Ureter (tissue), 1 donor: ENCODE results near the gene KCNQ5. TPM values are rescaled to one million over a fixed set of nuclear protein-coding genes. Genes with fewer than 3 reads are reported as not detected.

Source experiments
- DNase-seq: peaks from one replicate; pipeline ENCODE4 v3.0.0-alpha.2; 2020; ENCODE audit warnings: low spot score
- total RNA-seq: library from RNA; stranded (reverse); gene quantifications from one replicate; pipeline ENCODE4 v1.2.4, GENCODE V29; 2023
- donor health status: DM: yes; HTN: yes; CAD: no.

Gene KCNQ5
- total RNA-seq, 1 donor from 2014 or later = 1.8 TPM

DNA sequence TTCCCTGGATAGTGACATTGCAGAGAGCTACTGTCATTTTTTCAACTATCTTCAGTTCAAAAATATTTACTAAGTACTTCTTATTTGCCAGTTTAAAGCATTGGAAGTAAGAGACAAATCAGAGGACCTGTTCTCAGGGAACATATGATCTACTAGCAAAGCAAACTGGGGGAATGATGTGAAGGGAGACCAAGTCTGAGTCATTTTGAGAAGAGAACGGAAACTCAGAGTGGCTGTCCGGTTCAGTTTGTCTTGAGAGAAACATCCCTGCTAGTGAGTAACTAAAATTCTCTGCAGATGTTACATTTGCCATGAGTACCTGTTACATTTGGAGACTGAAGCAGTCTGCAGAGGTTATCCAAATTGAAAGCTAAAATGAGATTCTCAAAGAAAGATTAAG is 118.3 kb downstream of the KCNQ5 start:
- DNase-seq = no peak

DNA sequence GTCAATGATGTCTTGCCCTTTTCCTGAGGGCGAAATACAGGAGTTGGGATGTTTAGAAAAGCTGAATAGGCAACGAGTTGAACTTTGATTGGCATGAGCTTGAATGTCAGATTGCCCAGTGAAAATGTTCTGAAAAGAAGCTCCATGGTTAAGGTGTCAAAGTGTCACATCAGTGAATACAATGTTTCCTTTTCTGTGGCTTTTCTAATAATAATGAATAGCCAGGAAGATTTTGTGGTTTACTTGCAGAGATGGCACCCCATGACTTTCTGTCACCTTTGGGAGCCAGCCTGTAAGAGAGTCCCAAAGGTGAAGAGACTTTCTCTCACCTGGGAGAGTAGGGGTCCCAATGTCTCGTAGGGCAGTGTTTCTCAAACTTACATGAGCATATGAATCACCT is 119.2 kb downstream of the KCNQ5 start:
- DNase-seq = no peak

DNA sequence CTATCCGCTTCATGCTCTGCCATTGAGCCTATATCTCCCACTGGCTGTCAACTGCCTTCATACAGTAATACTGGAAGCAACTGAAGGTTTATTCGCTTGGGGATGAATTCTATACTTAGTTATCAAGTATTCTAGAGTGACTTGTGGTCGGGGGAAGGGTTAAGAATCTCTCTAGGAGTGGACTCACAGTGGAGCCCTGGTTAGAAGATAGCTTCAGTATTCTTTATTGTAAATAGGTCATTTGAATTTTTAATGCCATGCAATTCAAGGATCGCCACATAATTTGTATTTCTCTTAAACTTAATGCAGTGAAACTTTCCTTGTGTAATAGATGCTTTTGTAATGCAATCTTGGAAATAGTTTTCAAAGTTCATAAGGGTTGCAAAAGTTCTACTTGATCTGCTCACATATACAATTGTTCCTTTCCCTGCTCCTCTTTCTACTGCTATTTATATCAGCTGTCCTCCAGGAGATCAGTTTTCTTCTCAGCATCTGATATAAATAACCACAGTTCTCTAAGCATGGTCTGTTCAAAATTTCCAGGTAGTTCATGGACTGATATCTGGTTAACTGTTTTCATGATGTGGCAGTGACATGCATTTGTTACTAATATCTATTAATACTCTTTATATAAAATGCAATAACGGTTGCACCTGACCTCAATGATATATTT is 120.3 kb downstream of the KCNQ5 start:
- DNase-seq = no peak

DNA sequence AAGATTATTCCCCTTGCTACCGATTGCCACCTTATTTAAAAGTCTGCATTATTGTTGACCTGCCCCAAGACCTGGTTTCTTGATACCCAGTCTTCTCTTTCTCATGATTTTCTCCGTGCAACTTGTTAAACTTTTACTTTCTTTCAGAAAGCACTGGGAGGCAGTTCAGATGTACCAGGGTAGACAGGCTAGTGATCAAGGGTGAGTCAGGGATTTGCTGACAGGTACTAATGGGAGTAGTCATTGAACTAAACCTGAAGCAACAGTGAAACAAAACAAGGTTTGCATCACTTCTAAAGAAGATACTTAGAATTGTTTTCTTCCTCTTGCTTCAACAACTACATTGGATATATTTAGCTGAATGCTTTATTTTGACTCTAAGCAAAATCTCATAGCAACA is 124.4 kb downstream of the KCNQ5 start:
- DNase-seq = no peak

DNA sequence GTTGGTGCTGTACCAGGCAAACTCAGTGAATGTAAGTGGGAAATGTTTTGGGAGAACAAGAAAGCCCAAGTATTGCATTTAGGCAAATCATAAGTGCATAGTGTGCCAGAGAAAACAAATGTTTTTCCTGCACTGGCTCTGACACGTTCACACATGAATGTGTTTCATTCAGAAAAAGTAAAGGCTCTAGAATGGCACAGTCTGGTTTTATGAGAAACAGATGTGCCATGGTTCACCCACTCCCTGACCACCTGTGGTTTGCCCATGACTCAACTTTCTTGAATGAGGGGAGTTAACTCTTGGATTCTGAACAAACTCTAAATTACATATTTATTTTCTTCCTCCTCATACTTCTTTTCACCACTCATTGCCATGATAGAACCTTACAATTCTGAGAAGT is 126.9 kb downstream of the KCNQ5 start:
- no peak for DNase-seq

DNA sequence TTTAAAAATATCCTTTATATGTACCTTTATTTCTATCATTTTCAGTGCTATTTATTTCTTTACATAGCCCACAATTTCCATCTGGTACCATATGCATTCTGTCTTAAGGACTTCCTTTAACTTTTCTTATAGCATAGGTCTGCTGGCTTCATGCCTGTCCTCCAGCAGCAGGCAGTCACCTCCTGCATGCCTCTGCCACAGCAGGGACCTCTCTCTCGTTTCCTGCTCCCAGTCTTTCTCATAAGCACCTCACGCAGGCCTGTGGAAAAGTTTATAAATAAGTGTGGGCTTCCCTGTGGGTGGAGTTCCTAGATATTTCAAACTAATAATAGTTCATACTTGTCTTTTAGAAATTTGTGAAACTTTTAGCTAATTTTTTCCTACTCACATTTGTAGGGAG is 133.9 kb downstream of the KCNQ5 start:
- DNase-seq = no peak

DNA sequence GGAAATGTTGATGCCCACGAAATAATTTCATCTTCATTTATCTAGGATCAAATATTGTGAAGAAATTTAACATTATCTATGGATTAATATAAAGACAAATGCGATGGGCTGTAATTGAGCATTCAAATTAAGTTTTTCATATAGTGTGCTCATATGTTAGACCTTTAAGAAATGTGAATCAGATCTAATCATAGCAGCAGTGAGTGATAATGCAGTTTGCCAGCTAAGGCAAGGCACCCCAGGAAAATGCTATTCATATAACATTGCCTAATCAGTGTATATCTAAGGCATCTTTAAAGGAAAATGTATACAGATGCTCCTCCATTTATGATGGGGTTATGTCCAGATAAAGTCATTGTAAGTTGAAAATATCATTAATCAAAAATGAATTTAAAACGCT is 135.2 kb downstream of the KCNQ5 start:
- no peak for DNase-seq

DNA sequence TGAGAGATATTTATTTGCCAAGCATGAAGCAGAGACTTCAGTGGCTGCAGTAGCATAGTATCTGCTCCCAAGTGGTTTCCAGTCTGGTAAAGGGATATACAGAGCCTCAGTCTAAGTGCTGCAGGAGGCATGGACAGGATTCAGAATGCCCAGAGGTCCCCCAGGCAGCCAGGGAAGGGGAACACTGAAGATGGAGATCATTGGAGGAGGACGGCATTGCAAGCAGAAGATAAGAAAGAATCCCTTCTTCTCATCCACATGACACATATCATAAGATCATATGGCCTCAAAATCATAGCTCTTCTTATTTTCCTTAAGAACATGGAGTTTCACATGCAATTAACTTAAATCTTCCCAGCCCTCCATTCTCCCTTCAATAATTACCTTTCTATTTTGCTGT is 136.1 kb downstream of the KCNQ5 start:
- DNase-seq = no peak

DNA sequence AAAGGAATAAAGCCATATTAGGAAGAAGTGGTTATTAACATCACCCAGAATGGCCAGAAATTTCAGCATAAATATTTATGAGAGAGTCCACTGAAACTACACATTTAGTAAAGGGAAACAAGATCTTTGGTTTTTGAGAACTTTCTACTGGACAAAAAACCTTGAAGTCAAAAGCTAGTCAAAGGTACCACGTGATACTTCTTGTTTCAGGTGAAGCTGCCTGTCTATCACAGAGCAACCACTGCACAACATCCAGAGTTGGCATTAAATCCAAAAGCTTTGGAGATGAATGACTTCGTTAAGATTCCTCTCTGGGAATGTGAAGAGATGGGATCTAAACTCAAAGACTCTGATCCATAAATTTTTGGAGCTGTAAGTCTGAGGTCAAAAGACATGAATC is 137.0 kb downstream of the KCNQ5 start:
- no peak for DNase-seq

DNA sequence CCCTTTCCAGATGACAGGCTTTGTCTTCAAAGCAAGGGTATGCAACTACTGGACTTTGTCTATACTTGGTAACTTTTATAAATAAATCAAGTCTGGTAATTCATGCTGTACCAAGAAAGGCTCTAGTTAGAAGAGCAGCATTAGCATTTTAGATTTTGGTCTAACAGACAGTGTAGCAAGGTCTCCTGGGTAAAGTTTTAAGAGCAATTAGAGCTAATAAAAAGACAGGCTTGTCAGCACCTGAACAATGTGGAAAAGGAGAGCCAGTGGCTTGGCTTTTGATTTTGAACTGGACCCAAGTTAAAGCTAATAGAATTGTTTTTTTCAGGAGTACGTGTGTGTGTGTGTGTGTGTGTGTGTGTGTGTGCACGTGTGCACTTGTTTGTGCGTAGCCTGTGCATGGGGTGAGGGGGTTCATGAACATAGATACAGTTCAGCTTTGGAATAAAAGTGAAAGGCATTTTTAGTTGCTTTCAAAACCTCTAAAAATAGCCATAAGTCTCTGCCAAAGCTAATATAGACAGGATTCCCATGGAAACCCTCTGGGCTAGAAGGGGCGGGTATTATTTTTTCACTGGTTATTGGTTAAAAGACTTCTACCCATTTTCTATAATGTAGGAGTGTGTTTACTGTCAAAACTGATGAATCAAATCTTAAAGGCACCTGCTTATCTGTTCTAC is 138.4 kb downstream of the KCNQ5 start:
- no peak for DNase-seq

DNA sequence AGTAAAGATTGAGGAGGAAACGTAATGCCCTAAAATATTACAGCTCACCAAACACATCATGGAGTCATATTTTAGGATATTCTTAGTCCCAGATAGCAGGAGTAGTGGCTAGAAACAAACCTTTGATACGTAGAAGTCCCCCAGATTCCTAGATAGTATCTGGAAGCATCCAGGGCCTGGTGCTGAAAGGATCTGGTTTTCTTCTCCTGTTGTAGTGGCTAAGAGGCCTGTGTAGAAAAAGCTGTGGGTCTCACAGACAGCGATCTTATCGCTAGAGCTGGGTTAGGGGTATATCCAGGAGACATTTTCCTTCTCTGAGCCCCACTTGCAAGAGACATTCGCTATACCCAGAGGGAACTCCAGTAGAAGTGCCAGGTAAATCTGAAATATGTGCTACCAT is 139.9 kb downstream of the KCNQ5 start:
- no peak for DNase-seq

DNA sequence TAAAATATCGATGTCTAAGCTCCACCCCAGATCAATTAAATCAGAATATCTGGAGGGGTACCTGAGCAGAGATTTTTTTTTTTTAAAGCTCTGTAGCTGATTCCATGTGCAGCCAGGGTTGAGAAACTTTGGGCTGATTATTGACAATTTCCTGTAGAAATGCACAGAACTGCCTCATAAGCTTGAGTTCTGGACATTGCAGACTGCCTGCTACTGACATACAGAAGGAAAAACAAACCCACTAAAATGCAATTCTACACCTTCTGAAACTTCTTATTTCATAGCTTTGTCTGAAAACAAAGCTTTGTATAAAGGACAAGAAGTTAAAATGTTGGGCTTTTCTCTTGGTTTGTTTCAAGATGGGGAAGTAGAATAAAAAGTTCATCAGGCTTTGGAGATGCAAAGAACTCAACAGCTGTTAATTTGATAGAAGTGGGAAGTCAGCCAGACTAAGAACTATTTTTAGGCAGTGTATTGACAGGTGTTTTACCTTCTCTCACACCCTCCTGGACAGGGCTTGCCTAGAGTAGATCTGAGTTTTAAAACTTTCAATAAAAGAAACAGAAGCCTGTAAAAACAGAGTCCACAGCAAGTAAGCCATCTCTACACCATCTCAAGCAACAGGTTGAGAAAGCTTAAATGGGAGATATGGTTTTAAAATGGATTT is 147.7 kb downstream of the KCNQ5 start:
- no peak for DNase-seq

DNA sequence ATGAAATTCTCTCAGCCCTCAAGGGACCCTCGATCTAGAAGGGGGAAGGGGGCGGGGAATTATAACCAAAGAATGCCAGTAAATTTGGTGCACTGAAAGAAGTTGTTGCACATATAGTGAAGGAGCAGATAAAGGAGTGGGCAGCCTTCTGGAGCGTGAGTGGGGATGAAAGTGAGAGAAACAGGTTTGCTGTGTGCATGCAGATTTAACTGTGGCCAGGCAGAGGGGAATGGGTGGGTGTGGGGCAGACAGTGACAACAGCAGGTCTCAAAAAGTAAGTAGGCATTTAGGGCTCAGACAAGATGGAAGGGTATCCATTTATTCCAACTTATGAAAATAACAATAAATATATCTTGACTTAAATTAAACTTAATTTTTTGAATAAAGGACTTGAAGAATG is 149.1 kb downstream of the KCNQ5 start:
- no peak for DNase-seq

DNA sequence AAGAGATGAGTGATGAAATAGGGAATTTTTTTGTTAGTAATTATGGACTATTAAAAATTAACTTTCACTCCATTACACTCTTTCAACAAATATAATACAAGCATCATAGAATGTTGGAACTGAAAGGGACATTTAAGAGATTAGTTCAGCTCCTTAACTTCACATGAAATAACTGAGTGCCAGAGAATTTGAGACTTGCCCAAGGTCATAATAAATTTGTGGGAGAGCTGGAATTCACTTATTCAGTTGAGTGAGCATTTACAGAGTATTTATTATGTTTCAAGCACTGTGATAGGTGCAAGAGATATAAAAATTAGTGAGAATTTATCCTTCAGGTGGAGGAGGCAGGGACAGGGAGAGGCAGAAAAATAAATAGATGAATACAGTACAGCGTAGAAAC is 154.6 kb downstream of the KCNQ5 start:
- DNase-seq = no peak

DNA sequence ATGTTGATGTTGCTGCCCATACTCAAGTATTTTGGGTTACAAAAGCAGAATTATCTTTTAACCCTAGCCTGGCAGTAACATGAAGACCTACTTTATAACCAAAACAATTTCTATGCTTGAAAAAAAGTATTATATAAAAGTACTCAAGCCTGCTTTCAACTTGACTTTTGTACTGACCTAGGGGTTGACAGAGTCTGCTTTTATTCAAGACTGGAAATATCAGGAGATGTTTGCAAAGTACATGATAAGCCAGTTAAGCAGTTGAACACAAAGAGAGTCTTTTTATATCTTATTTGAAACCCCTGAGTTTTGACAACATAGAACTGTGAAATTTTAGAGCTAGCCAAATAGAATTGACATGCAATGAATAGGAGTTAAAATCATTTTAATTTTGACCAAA is 159.8 kb downstream of the KCNQ5 start:
- DNase-seq = no peak

DNA sequence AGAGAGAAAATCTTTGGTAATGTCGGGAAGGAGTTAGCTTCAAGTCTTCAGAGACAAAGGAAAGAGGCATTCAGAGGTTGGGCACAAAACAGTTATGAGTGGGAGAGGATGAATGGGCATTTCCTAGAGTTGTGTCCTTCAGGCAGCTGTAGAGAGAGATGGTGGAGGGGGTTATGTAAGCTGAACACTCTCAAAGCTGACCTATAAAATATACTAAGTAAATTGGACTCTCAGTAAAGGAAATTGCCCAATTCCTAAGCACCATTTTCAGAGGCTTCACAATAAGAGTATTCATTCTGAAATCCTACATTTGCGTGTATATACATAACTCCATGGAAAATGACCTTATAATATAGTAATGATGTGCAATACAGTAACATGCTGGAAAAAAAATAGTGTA is 161.2 kb downstream of the KCNQ5 start:
- DNase-seq = no peak

DNA sequence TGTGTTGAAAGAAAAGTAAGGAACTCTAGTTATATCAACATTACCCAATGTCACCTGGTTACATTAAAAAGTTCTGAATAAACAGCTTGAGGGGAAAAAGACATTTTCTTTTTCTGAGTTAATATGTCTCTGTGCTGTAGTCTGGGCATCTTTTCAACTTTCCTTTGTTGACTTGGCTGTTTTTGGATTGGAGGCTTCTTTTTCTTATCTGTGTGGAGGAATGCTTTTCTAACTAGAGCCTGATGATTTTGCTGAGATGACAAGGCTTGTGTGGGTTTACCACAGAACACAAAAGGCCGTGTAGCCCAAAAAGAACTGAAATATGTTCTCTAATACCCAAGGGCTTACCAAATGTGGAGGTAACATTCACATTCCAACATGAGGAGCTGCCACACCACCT is 161.8 kb downstream of the KCNQ5 start:
- DNase-seq = no peak

DNA sequence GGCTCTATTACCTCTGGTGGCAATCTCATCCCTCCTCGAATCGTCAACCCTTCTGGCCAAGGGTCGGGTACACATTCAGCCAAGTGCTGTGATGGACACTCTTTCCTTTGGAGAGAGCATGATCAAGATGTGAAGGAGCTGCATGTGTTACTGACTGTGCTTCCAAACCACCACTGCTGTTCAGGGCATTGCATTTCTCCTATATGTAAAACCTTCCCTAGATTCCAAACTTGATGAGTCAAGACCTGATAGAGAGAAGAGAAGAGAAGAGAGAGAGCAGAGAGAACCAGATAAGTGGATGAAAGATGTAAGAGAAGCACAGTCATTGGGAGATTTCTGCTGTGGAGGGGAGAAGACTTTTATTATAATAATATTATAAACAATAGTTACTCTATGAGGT is 162.2 kb downstream of the KCNQ5 start:
- DNase-seq = no peak

DNA sequence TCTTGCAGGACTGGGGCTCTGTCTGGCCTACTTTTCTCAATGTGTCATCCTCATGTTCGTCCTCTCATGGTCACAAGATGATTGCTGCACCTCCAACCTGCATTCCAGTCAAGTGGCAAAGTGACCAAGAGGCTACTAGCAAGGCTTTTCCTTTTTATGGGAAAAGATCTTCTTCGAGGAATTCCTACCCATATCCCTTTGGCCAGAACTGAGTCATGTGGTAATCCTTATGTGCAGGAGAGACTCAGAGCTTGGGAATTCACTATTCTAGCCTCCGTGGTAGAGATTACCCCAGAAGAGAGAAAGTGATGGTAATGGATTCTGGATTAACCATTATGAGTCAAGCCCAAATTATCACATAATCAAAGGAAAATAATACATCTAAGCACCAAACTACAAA is 162.7 kb downstream of the KCNQ5 start:
- no peak for DNase-seq

DNA sequence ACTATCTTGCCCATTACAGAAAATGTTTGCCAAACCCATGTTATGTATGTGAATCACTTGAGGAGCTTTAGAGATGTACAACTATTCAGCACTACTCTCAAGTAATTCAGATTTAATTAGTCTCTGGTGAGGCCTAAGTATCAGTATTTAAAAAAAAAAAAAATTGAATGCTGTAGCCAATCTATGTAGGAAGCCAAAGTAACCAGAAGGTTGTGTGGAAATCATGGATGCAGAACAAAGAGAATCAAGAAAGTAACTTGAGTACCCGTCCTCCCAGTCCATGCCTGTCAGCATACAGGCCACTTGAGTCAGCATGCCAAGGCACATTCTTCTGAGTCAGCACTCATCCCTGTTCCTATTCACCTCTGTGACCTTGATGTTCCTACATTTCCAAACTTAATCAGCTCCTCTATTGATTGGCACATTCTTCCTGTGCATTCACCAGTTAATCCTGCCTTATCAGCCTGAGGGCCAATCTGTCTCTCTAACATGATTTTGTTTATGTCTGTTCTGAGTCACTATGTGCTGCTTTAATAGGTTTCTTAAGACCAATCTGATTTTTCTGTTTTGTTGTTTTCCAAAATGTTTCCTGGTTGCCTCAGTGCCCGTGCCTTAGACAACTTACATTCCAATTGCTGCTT is 165.6 kb downstream of the KCNQ5 start:
- DNase-seq = no peak

DNA sequence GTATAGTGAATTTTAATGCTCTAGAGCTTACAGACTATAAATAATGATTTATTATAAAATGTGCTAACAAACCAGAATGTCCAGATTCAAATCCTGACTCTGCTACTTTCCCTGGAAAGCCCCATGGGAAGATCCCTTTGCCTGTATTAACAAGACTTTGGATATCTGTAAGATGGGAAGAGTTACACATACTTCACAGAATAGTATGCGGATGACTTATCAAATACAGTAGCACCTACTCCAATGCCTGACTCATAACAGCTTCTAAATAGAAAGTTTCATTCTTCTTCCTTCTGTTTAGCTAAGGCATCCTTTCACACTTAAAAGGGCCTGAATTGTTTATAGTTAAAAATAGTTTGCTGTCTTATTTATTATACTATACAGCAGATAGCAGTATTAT is 166.3 kb downstream of the KCNQ5 start:
- DNase-seq = no peak

DNA sequence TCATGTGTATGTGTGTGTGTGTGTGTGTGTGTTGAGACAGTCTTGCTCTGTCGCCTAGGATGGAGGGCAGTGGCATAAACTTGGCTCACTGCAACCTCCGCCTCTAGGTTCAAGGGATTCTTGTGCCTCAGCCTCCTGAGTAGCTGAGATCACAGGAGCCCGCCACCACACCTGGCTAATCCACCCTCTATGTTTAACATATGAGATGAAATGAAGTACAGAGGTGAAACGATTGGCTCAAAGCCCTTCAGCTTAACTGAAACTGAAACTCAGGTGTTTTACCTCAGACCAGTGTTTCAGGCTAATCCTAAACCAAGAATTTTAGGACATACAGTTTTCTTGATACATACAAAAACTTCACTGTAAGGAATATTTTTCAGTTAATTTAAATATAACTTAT is 167.3 kb downstream of the KCNQ5 start:
- DNase-seq = no peak

DNA sequence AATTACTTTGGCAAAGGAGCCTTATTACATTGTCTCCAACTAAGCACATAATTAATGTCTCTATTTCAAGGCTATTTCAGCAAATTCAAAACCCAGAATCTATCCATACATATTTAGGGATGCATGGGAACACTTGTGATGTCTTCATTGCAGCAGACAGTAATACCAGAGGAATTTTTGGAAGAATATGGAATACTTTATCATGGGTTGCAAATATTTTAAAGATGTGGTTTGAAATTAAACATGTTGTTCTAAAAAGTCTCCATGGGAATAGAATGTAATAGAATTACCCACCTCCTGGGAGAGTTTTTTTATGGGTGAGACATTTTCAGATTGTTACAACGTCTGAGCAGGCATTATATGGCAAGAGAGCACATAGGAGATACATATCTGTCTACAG is 170.8 kb downstream of the KCNQ5 start:
- DNase-seq = no peak
